NCI-H2171 (cell line): ENCODE results near the gene ENOX1.

Experiments
- DNase-seq: peaks from one replicate; lab custom pipeline; 2025; lab: John Stamatoyannopoulos, UW

ENOX1 gene

GRCh38 chr13:43246382-43246781 is 540.4 kb downstream of the ENOX1 start:
- no peak for DNase-seq

- DNase-seq: no peak
Observed at GRCh38 chr13:43245374-43245964, 541.3 kb downstream of the ENOX1 start.

DNA sequence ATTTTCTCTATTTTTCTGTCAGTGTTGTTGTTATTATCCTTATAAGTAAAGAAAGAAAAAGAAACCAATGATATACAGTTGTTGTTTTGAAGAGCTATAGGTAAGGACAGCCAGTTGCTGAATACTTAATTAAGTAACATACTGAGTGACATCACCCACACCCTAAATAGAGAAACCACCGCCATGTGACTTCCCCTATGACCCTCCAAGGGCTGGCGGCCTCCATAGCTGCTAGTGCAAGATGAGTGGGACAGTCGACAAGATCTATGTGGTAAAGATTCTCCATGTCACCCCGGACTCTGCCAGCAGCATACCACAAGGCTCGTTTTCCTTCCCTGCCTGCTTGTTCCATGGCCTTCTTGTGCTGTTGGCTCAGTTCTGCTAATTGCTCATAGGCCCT is 542.3 kb downstream of the ENOX1 start:
- no peak for DNase-seq

DNA sequence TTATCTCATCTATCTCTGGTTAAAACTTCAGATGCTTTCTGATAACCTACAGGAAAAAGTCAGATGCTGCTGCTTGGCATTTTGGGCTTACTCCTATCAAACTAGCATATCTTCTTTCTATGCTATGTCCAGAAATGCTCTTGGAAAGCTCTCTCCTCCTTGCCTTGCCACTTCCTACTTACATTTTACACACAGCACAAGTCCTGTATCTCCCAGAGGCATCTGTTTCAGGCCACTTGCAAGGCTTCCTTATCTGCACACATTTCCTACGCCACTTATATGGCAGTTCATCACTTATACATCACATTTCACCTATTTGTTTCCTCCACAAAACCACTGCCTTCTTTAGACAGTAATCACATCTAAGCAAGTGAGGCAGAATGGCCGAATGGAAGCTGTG is 543.1 kb downstream of the ENOX1 start:
- no peak for DNase-seq

- no peak for DNase-seq
Observed at GRCh38 chr13:43242040-43242439, 544.7 kb downstream of the ENOX1 start.

- no peak for DNase-seq
Observed at GRCh38 chr13:43240278-43240677, 546.5 kb downstream of the ENOX1 start.

- DNase-seq: no peak
Observed at GRCh38 chr13:43239275-43239840, 547.4 kb downstream of the ENOX1 start.

GRCh38 chr13:43238341-43239083 is 548.3 kb downstream of the ENOX1 start:
- DNase-seq: no peak

DNA sequence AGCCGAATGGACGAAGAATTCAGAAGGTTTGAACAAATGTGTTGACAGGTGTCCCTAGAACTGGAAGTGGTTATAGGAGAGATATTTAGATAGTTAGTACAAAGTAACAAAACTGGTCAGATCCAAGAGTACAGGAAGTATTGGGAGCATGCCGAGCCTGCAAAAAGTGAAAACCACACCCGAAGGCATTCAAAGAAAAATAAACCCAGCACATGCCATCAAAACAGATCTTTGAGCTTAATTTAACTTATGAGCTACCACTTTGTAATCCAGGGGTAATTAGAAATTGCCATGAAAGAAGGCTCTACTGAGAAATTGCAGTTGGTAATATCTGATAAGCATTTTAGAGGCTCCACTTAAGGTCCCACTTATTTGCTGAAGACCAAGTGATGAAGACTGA is 549.2 kb downstream of the ENOX1 start:
- DNase-seq: no peak

GRCh38 chr13:43235028-43235427 is 551.7 kb downstream of the ENOX1 start:
- DNase-seq: no peak

DNA sequence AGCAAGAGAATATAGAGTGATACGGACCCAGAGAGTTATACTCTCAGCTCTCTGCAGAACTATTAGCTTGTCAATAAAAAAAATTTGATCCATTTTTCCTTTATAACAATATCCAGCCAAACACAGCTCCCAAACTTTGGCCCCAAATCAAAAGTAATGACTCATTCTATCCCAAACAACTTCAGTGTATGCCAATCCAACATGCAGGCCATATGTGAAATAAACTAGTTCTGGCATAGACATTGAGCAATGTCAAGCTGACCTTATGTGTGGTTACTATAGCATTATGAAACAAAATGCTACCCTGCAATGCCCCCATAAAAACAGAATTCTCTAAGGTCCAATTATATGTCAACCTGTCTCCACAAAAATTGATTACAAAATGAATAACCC is 553.9 kb downstream of the ENOX1 start:
- DNase-seq: no peak

DNA sequence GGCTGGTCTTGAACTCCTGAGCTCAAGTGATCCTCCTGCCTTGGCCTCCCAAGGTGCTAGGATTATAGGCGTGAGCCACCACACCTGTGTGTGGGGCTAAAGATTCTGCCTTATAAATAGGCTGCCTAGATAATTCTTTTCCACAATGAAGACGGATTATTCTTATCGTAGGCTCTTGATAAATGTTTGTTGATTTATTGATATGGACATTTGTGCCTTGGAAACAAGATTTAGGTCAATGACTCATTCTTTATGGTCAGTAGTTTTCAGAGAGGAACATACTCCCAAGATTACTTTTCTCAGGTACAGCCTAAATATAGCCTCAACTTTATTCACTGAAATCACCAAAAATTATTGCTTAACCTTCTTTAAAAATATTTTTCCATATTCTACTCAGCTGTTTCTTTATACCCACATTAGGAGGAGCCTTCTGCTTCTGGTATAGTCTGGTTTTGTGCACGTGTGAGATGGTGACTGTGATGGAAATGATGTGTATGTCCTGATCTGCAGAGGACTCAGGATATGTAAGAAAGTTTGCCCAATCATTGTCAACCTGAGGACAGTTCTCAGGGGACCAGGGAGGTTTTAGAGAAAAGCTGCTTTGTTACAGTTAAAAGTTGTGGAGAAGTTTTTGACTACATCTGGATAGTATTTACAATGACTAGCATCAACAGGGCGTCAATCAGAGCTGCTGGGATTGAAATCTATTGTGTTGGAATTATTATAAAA is 554.5 kb downstream of the ENOX1 start:
- no peak for DNase-seq

DNA sequence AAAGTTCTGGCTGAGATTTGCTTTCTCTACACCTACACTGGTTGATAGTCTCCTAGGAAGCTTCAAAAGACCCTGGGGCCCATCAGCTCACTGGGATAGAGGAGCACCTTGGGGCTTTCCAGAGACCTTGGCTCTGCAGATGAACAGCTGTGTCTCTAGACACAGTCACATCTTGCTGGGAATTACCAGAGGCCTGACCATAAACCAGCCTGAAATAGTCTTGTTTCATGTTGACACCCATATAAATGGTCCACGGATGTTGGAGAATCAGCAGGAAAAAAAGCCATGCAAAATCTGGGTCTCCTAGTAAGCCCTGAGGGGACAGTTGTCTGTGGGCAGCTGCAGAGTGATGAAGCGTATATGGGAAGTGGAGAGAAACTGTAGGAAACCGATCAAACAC is 555.8 kb downstream of the ENOX1 start:
- no peak for DNase-seq

DNA sequence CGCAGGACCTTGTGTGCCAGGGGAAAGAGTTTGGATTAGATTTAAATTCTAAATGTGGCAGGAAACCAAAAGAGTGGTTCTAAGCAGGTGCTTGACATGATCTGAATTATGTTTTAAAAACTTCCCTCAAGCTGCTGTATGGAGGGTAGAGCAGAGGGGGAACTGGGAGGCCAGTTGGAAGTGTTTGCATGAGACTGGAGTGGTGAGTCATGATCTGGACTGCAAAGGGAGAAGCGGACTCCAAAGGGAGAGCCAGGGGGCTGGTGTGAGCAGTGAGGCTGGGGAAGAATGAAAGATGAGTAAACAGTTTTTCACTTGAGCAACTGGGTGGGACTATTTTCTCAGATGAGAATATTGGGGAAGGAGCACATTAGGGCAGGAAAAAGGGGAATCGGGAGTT is 557.3 kb downstream of the ENOX1 start:
- no peak for DNase-seq

DNA sequence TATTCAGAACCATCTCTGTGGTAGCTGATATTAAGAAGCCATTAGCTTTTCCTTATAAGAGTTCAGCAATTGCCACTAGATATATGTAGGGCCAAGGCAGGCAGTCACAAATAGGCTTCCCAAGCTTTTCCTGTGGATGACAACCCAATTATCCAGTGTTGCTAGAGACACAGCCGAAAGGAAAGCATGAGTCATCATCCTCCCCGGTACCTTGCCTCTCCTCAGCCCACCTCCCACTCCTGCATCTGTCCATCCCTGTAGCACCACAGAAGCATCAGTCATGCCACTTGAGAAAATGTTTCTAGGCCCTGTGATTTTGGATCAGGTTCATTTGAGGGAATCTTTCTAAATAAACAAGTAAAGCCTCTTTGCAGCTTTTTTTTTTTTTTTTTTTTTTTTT is 559.1 kb downstream of the ENOX1 start:
- DNase-seq: no peak

DNA sequence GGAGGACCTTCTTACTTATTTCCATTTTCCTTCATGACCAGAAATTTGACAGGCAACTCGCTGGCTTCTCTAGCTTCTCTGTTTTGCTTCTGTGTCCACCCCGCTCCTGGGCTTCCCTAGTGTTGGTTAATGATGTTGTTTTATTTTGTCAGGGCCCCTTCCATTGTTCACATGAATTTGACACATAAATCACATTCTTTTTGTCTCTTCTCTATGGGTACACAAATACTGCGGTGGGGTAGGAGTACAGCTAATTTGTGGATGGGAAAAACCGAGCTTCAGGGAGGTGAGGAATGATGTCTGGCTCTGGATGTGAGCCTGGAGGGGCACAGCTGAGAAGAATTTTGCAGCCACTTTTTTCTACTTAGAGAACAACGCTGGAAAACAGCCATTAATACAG is 563.6 kb downstream of the ENOX1 start:
- no peak for DNase-seq

DNA sequence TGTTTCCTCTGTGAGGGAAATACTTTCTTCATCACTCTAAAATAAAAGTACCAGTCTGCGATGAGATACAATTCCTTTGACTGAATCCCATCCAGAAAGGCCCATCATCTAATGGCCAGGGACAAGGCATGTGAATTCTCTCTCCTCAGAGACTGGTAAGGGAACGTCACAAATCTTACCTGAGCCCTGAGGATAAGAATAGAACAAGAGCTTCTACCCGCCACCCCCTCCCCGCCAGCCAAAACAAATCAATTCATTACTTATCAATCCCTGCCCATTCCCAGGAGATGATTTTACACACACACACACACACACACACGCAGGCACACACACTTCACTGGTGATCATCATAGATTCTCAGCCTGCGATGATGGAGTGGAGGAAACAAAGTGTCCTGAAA is 564.7 kb downstream of the ENOX1 start:
- no peak for DNase-seq

DNA sequence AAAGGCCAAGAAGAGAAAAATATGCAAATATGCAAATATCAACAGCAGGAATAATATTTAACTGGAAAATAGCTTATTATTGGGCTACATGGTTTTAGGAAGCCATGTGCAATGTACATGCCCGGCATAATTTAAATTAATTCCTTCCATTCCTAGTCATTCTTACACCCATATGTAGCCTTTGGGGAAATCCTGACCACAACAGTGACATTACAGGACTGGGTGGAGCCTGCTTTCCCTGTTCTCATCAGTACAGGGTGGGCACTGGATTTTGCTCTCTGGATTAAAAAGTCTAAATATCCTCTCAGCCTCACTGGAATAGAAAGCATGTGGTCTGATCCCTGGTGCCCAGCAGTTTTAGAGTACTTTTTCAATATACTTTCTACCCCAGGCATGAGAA is 565.2 kb downstream of the ENOX1 start:
- DNase-seq: no peak

DNA sequence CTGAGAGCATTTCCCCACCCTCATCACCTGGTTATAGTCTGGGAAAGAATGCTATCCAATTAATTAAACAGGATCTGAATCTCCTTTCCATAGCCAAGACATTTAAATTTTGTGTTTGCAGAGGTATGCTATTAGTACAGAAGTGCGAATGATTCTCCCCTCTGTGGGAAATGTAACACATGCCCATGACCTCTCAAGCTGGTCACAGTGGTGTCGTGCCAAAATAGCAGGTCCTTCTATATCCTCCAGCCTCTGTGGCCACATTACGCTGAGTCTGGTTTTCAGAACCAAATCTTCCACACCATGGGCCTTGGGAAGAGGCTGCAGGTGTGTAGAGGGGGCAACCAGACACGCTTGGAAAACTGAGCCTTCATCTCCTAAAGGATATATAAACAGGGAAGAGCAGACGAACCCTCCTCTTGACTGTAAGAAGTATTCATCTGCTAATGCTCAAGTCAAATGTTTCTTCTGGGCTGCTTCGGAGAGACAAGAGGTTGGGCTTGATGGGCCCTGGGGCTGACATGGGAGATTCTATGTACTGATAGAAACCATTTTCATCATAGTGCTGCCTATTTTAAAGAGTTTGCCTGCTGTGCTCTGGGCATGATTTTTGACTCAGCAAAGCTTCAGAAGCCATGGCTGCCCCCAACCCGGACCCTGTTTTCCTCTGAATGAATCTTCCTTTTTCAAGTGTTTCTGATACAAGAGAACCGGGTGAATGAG is 565.7 kb downstream of the ENOX1 start:
- DNase-seq: no peak

GRCh38 chr13:43214124-43214523 is 572.6 kb downstream of the ENOX1 start:
- DNase-seq: no peak

DNA sequence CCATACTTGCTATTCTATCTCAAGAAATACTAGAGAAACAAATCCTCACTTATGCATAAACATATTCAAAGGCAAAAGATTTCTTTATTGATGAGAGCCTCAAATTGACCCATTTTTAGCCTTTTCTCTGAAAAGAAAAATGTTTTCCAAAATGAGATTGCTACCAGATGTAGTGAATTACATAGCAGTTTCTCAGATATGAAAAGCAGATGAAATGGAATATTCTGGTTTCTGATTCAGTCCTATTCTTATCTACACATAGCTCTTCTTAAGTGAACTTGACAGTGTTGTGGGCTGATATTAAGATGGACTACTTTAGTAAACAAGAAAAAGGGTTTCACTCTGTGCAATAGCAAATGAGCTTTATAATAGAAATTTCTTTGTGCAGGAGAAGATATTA is 579.9 kb downstream of the ENOX1 start:
- no peak for DNase-seq

- DNase-seq: no peak
Observed at GRCh38 chr13:43205416-43205815, 581.4 kb downstream of the ENOX1 start.
